ENCODE results near the gene ITGAD. TPM values are rescaled to one million over a fixed set of nuclear protein-coding genes. Genes with fewer than 3 reads are reported as not detected.

Gene ITGAD
- total and polyA plus RNA-seq, 12 donors = 0.03 to 0.35 (median 0.11) TPM; not detected in 5

GRCh38 chr16:31430380-31431052 lies 37.4 kb downstream of the ITGAD start:
- TF ChIP-seq POLR2A (IDR thresholded peaks at IDR 0.05) = no peak
- TF ChIP-seq CTCF (IDR thresholded peaks at IDR 0.05) = no peak
- H3K36me3 ChIP-seq (replicated peaks in 1 of 2) = no peaks in the 10 kb centered on the region
- WGBS, 4 donors = 46 to 65% (median 65%) methylated on average over 5 of the region's 5 CpGs
- H3K9me3 ChIP-seq (replicated peaks in 1 of 3) = no peaks in the 10 kb centered on the region
- H3K27me3 ChIP-seq = no peaks in the 10 kb centered on the region
- intact Hi-C loops (cut with DNase I) = no loop called here
- peaks cover 0 to 5% of the 10 kb centered on the region in 2 donors for H3K4me1 ChIP-seq (replicated peaks in 1 of 2)
- H3K27ac ChIP-seq = no peak overlapping the region
- no peak overlapping the region for H3K4me3 ChIP-seq
- no peak for DNase-seq

- 93 to 96% (median 95%) methylated on average over 27 to 47 of the region's 47 CpGs for WGBS, 4 donors
Measured at GRCh38 chr16:31435341-31436220, 42.4 kb downstream of the ITGAD start.

GRCh38 chr16:31436221-31437045 lies 43.3 kb downstream of the ITGAD start:
- H3K36me3 ChIP-seq (replicated peaks in 1 of 2) = no peaks in the 10 kb centered on the region

More at GRCh38 chr16:31435341-31436220, 42.4 kb downstream of the ITGAD start:
- TF ChIP-seq POLR2A (IDR thresholded peaks at IDR 0.05) = no peak
- no peak for TF ChIP-seq CTCF (IDR thresholded peaks at IDR 0.05)
- Histone ChIP-seq H3K4me1 (replicated peaks in 1 of 2) (no peaks in the 10 kb centered on the region), H3K36me3 (replicated peaks in 1 of 2) (no peaks in the 10 kb centered on the region), H3K27me3 (no peaks in the 10 kb centered on the region), H3K27ac (no peak overlapping the region), H3K9me3 (replicated peaks in 1 of 3) (no peaks in the 10 kb centered on the region), H3K4me3 (no peak overlapping the region)
- no peak for DNase-seq
- intact Hi-C loops (cut with DNase I) = no loop called here

More at GRCh38 chr16:31436221-31437045, 43.3 kb downstream of the ITGAD start:
- H3K4me1 ChIP-seq (replicated peaks in 1 of 2) = no peaks in the 10 kb centered on the region
- H3K9me3 ChIP-seq (replicated peaks in 1 of 3) = no peaks in the 10 kb centered on the region
- WGBS, 4 donors = 92 to 96% (median 93%) methylated on average over 33 to 44 of the region's 44 CpGs
- intact Hi-C loops (cut with DNase I) = no loop called here
- no peak overlapping the region for H3K4me3 ChIP-seq
- no peak overlapping the region for H3K27ac ChIP-seq
- TF ChIP-seq POLR2A (IDR thresholded peaks at IDR 0.05) = no peak
- no peak for TF ChIP-seq CTCF (IDR thresholded peaks at IDR 0.05)
- no peak for DNase-seq
- no peaks in the 10 kb centered on the region for H3K27me3 ChIP-seq
